ENCODE results near the gene SCNN1G.

SCNN1G gene

GRCh38 chr16:23152386-23153178 is 30.0 kb upstream of the SCNN1G start:
- DNase-seq: no peak

GRCh38 chr16:23155445-23156049 is 27.0 kb upstream of the SCNN1G start:
- no peak for DNase-seq

- no peak for DNase-seq
Observed at GRCh38 chr16:23156110-23156509, 26.4 kb upstream of the SCNN1G start.

GRCh38 chr16:23156946-23157460 is 25.5 kb upstream of the SCNN1G start:
- no peak for DNase-seq

GRCh38 chr16:23158114-23158513 is 24.4 kb upstream of the SCNN1G start:
- no peak for DNase-seq

GRCh38 chr16:23160082-23160481 is 22.5 kb upstream of the SCNN1G start:
- DNase-seq: no peak

- DNase-seq: no peak
Observed at GRCh38 chr16:23160574-23160973, 22.0 kb upstream of the SCNN1G start.

- no peak for DNase-seq
Observed at GRCh38 chr16:23163921-23164320, 18.6 kb upstream of the SCNN1G start.

- DNase-seq: no peak
Observed at GRCh38 chr16:23164736-23165135, 17.8 kb upstream of the SCNN1G start.

- no peak for DNase-seq
Observed at GRCh38 chr16:23172583-23172982, 10.0 kb upstream of the SCNN1G start.

- no peak for DNase-seq
Observed at GRCh38 chr16:23172994-23173393, 9.6 kb upstream of the SCNN1G start.

GRCh38 chr16:23174622-23175021 is 7.9 kb upstream of the SCNN1G start:
- DNase-seq: no peak

- DNase-seq: no peak
Observed at GRCh38 chr16:23175651-23176050, 6.9 kb upstream of the SCNN1G start.

GRCh38 chr16:23181506-23181905 is 1.0 kb upstream of the SCNN1G start:
- DNase-seq: no peak

- peak; percentile 85 for DNase-seq
Observed at GRCh38 chr16:23182206-23182678, 303 bp upstream of the SCNN1G start.

- DNase-seq: no peak
Observed at GRCh38 chr16:23183543-23183862, 958 bp downstream of the SCNN1G start.

- DNase-seq: no peak
Observed at GRCh38 chr16:23185656-23186055, 3.1 kb downstream of the SCNN1G start.

- DNase-seq: no peak
Observed at GRCh38 chr16:23186171-23186570, 3.6 kb downstream of the SCNN1G start.

- DNase-seq: no peak
Observed at GRCh38 chr16:23187341-23187740, 4.8 kb downstream of the SCNN1G start.

- DNase-seq: no peak
Observed at GRCh38 chr16:23188911-23189310, 6.4 kb downstream of the SCNN1G start.

- no peak for DNase-seq
Observed at GRCh38 chr16:23194497-23195221, 12.1 kb downstream of the SCNN1G start.

- DNase-seq: no peak
Observed at GRCh38 chr16:23195366-23195978, 12.9 kb downstream of the SCNN1G start.

- no peak for DNase-seq
Observed at GRCh38 chr16:23196539-23196938, 14.0 kb downstream of the SCNN1G start.
